ENCODE results near the gene PRKCE. TPM values are rescaled to one million over a fixed set of nuclear protein-coding genes. Genes with fewer than 3 reads are reported as not detected.

PRKCE gene
- total RNA-seq, 1 experiment from 2014 or later = 1.3 TPM

DNA sequence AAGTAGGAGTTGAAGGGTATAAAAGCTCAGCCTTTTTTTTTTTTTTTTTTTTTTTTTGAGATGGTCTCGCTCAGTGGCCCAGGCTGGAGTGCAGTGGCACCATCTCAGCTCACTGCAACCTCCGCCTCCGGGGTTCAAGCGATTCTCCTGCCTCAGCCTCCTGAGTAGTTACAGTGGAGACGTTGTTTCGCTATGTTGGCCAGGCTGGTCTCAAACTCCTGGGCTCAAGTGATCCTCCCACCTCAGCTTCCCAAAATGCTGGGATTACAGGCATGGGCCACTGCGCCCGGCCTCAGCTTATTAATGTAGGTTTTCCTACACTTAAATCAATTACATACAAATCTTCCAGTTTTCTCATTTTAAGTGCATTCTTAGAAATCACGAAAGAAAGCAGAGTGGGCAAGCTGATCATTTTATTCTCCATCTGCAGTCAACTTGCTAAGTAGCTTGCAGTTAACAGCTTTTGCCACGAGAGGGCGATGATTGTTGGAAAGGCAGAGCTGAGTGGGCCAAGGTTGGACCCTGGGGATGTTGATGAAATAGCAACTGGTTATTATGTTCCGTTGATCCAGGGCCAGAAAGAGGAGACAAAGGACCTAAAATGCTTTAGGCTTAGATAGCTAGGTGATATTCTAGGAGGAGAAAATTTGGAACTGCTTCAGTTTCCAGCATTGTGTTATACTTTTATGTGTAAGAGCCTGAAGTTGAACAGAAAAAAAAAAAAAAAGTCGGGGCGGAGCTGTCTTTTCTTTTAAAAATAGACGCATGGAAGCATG lies 411.4 kb downstream of the PRKCE start:
- no peaks in the 10 kb centered on the region for H3K79me2 ChIP-seq (ENCODE audit: insufficient read depth, low read length)
- H4K20me1 ChIP-seq (ENCODE audit: control insufficient read depth, insufficient read depth, insufficient read length) = no peaks in the 10 kb centered on the region
- Mint-ChIP-seq H3K9me3 (no peaks in the 10 kb centered on the region), H3K36me3 (ENCODE audit: insufficient read depth in 1 of 3, low read depth in 3 of 3) (no peaks in the 10 kb centered on the region), H3K27me3 (ENCODE audit: low read depth) (peaks cover 2% of the 10 kb centered on the region; the same call in 1 of the 2 replicates), H3K27ac (peak overlapping the region in 2 of 3 experiments; percentile 7 to 9; a peak in 2 of 7 replicates), H3K4me3 (no peak overlapping the region), H3K4me1 (peaks cover 11 to 12% of the 10 kb centered on the region in 2 experiments)
- H2AFZ ChIP-seq (ENCODE audit: low read length) = peak overlapping the region; percentile 56
- H4K5ac ChIP-seq (ENCODE audit: insufficient read length, low read depth, low read length) = no peak overlapping the region
- no peak overlapping the region for H2BK20ac ChIP-seq (ENCODE audit: low read depth, low read length, poor library complexity, severe bottlenecking)
- no peak overlapping the region for H2BK15ac ChIP-seq (ENCODE audit: low read depth, low read length)
- H3K9me3 ChIP-seq (ENCODE audit: control insufficient read depth, low read depth, low read length) = no peaks in the 10 kb centered on the region
- H3K18ac ChIP-seq (ENCODE audit: insufficient read length, low read depth, low read length) = no peak overlapping the region
- no peaks in the 10 kb centered on the region for H3K4me1 ChIP-seq (ENCODE audit: insufficient read depth, low read length)
- no peak overlapping the region for H2AK5ac ChIP-seq (ENCODE audit: insufficient read length, low read length)
- H4K91ac ChIP-seq (ENCODE audit: insufficient read length, low read depth, low read length) = no peak overlapping the region
- no peak overlapping the region for H3K4me2 ChIP-seq (ENCODE audit: insufficient read depth, insufficient read length, low read length)
- H2BK120ac ChIP-seq (ENCODE audit: low read depth, low read length, poor library complexity, severe bottlenecking) = no peak overlapping the region
- H3K27me3 ChIP-seq (ENCODE audit: insufficient read depth, low read length) = no peaks in the 10 kb centered on the region
- H3K56ac ChIP-seq (ENCODE audit: insufficient read length, low read depth, low read length) = no peak overlapping the region
- no peak overlapping the region for H3K4ac ChIP-seq (ENCODE audit: low read depth, low read length)
- H3T11ph ChIP-seq (ENCODE audit: low read length) = no peak overlapping the region
- H2BK5ac ChIP-seq (ENCODE audit: insufficient read length, low read length) = no peak overlapping the region
- H4K8ac ChIP-seq (replicated peaks; ENCODE audit: insufficient read length, low read depth, low read length) = no peak overlapping the region
- H3K14ac ChIP-seq (ENCODE audit: insufficient read depth, low read length) = no peak overlapping the region
- H3K79me1 ChIP-seq (ENCODE audit: insufficient read depth, low read depth, low read length, poor library complexity, severe bottlenecking) = no peaks in the 10 kb centered on the region
- H3K27ac ChIP-seq (ENCODE audit: insufficient read length, low read depth, low read length) = no peak overlapping the region
- H3K23ac ChIP-seq (ENCODE audit: insufficient read length, low read depth, low read length) = no peak overlapping the region
- H3K23me2 ChIP-seq (ENCODE audit: insufficient read length, low read depth, low read length, poor library complexity, severe bottlenecking) = no peaks in the 10 kb centered on the region
- TF ChIP-seq, protein P1, sequence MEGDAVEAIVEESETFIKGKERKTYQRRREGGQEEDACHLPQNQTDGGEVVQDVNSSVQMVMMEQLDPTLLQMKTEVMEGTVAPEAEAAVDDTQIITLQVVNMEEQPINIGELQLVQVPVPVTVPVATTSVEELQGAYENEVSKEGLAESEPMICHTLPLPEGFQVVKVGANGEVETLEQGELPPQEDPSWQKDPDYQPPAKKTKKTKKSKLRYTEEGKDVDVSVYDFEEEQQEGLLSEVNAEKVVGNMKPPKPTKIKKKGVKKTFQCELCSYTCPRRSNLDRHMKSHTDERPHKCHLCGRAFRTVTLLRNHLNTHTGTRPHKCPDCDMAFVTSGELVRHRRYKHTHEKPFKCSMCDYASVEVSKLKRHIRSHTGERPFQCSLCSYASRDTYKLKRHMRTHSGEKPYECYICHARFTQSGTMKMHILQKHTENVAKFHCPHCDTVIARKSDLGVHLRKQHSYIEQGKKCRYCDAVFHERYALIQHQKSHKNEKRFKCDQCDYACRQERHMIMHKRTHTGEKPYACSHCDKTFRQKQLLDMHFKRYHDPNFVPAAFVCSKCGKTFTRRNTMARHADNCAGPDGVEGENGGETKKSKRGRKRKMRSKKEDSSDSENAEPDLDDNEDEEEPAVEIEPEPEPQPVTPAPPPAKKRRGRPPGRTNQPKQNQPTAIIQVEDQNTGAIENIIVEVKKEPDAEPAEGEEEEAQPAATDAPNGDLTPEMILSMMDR (conservative IDR thresholded peaks at IDR 0.05) = peak; percentile 87
- no peak overlapping the region for H2BK12ac ChIP-seq (ENCODE audit: insufficient read length, low read depth, low read length)
- no peak overlapping the region for H3K9ac ChIP-seq (ENCODE audit: extremely low read depth, insufficient read length, low read length)
- WGBS (ENCODE audit: extremely low coverage, insufficient read length, low lambda C conversion rate) = no CpG with 5 or more reads among the region's 15 CpGs
- peak; percentile 77 for DNase-seq
